ENCODE data around the gene GRM8. TPM values are rescaled to one million over a fixed set of nuclear protein-coding genes. Genes with fewer than 3 reads are reported as not detected.

The GRM8 gene
- total RNA-seq, 1 experiment from 2014 or later = 1.8 TPM

DNA sequence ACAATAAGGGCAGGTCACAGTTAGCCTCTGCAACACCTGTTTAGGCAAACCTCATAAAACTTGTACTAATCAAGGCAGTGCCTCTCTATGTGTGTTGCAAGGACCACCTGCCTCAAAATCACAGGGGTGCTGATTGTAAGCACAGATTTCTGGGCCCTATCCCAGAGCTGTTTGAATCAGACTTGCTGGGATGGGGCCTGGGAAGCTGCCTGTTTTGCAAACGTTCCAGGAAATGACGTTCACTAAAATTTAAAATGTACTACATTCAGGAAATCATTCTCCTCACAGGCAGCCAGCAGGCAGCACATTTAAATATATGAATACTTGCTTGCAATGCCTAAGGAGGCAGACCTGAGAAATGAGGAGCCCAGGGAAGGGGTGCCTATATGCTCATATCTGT is 4.3 kb upstream of the GRM8 start:
- H2BK120ac ChIP-seq (ENCODE audit: low read depth, low read length, poor library complexity, severe bottlenecking) = no peak overlapping the region
- DNase-seq = no peak
- TF ChIP-seq, protein P1, sequence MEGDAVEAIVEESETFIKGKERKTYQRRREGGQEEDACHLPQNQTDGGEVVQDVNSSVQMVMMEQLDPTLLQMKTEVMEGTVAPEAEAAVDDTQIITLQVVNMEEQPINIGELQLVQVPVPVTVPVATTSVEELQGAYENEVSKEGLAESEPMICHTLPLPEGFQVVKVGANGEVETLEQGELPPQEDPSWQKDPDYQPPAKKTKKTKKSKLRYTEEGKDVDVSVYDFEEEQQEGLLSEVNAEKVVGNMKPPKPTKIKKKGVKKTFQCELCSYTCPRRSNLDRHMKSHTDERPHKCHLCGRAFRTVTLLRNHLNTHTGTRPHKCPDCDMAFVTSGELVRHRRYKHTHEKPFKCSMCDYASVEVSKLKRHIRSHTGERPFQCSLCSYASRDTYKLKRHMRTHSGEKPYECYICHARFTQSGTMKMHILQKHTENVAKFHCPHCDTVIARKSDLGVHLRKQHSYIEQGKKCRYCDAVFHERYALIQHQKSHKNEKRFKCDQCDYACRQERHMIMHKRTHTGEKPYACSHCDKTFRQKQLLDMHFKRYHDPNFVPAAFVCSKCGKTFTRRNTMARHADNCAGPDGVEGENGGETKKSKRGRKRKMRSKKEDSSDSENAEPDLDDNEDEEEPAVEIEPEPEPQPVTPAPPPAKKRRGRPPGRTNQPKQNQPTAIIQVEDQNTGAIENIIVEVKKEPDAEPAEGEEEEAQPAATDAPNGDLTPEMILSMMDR (conservative IDR thresholded peaks at IDR 0.05) = no peak
- no peak overlapping the region for H2BK12ac ChIP-seq (ENCODE audit: insufficient read length, low read depth, low read length)
- no CpG with 5 or more reads among the region's 2 CpGs for WGBS (ENCODE audit: extremely low coverage, insufficient read length, low lambda C conversion rate)
- H3K4ac ChIP-seq (ENCODE audit: low read depth, low read length) = no peak overlapping the region
- H3K9me3 Mint-ChIP-seq = peaks cover 0 to 5% of the 10 kb centered on the region in 2 experiments; a peak in 1 of 5 replicates
- H3K18ac ChIP-seq (ENCODE audit: insufficient read length, low read depth, low read length) = no peak overlapping the region
- H3K56ac ChIP-seq (ENCODE audit: insufficient read length, low read depth, low read length) = no peak overlapping the region
- H3K4me1 ChIP-seq (ENCODE audit: insufficient read depth, low read length) = no peaks in the 10 kb centered on the region; the same call in 1 of the 2 replicates
- H4K20me1 ChIP-seq (ENCODE audit: control insufficient read depth, insufficient read depth, insufficient read length) = no peaks in the 10 kb centered on the region
- H3K79me2 ChIP-seq (ENCODE audit: insufficient read depth, low read length) = no peaks in the 10 kb centered on the region
- H3K23me2 ChIP-seq (ENCODE audit: insufficient read length, low read depth, low read length, poor library complexity, severe bottlenecking) = peaks cover 12% of the 10 kb centered on the region
- no peak overlapping the region for H3K27ac ChIP-seq (ENCODE audit: insufficient read length, low read depth, low read length)
- no peak overlapping the region for H3K4me2 ChIP-seq (ENCODE audit: insufficient read depth, insufficient read length, low read length)
- peaks cover 8% of the 10 kb centered on the region; the same call in 1 of the 2 replicates for H3K27me3 ChIP-seq (ENCODE audit: insufficient read depth, low read length)
- no peaks in the 10 kb centered on the region for H3K9me3 ChIP-seq (ENCODE audit: control insufficient read depth, low read depth, low read length)
- H3K9ac ChIP-seq (ENCODE audit: extremely low read depth, insufficient read length, low read length) = no peak overlapping the region
- no peaks in the 10 kb centered on the region; a peak in 1 of 7 replicates for H3K36me3 Mint-ChIP-seq (ENCODE audit: insufficient read depth in 1 of 3, low read depth in 3 of 3)
- no peak overlapping the region for H2BK15ac ChIP-seq (ENCODE audit: low read depth, low read length)
- no peak overlapping the region for H2AK5ac ChIP-seq (ENCODE audit: insufficient read length, low read length)
- no peaks in the 10 kb centered on the region for H3K79me1 ChIP-seq (ENCODE audit: insufficient read depth, low read depth, low read length, poor library complexity, severe bottlenecking)
- H4K5ac ChIP-seq (ENCODE audit: insufficient read length, low read depth, low read length) = no peak overlapping the region
- H3K4me3 Mint-ChIP-seq = no peak overlapping the region
- H3K14ac ChIP-seq (ENCODE audit: insufficient read depth, low read length) = no peak overlapping the region
- H3T11ph ChIP-seq (ENCODE audit: low read length) = no peak overlapping the region
- no peak overlapping the region for H2AFZ ChIP-seq (ENCODE audit: low read length)
- no peak overlapping the region for H2BK20ac ChIP-seq (ENCODE audit: low read depth, low read length, poor library complexity, severe bottlenecking)
- H4K8ac ChIP-seq (replicated peaks; ENCODE audit: insufficient read length, low read depth, low read length) = no peak overlapping the region
- H3K23ac ChIP-seq (ENCODE audit: insufficient read length, low read depth, low read length) = no peak overlapping the region
- H4K91ac ChIP-seq (ENCODE audit: insufficient read length, low read depth, low read length) = no peak overlapping the region
- H3K27ac Mint-ChIP-seq = no peak overlapping the region
- peaks cover 83% of the 10 kb centered on the region for H3K27me3 Mint-ChIP-seq (ENCODE audit: low read depth)
- peaks cover 4 to 8% of the 10 kb centered on the region in 2 experiments for H3K4me1 Mint-ChIP-seq
- no peak overlapping the region for H2BK5ac ChIP-seq (ENCODE audit: insufficient read length, low read length)

All from H9 (cell line).